ENCODE data around the gene ADAMTSL2.

ADAMTSL2 gene

GRCh38 chr9:133584559-133585476 lies 50.3 kb downstream of the ADAMTSL2 start:
- no peak for DNase-seq (ENCODE audit: low read depth in 3 of 3, low spot score in 1 of 3)

GRCh38 chr9:133585481-133586351 lies 51.2 kb downstream of the ADAMTSL2 start:
- DNase-seq (ENCODE audit: low read depth in 3 of 3, low spot score in 1 of 3), result no peak

GRCh38 chr9:133587051-133587450 lies 52.5 kb downstream of the ADAMTSL2 start:
- no peak for DNase-seq (ENCODE audit: low read depth in 3 of 3, low spot score in 1 of 3)

- DNase-seq (ENCODE audit: low read depth in 3 of 3, low spot score in 1 of 3), result no peak
These were observed 53.0 kb downstream of the ADAMTSL2 start for GRCh38 chr9:133587466-133587865.

- DNase-seq (ENCODE audit: low read depth in 3 of 3, low spot score in 1 of 3), result peak in 2 of 3 donors; percentile 22 to 26
These were observed 55.1 kb downstream of the ADAMTSL2 start for GRCh38 chr9:133589454-133590227.

- DNase-seq (ENCODE audit: low read depth in 3 of 3, low spot score in 1 of 3), result no peak
These were observed 55.8 kb downstream of the ADAMTSL2 start for GRCh38 chr9:133590231-133590855.

GRCh38 chr9:133591116-133591910 lies 56.8 kb downstream of the ADAMTSL2 start:
- DNase-seq (ENCODE audit: low read depth in 3 of 3, low spot score in 1 of 3), result no peak

- DNase-seq (ENCODE audit: low read depth in 3 of 3, low spot score in 1 of 3), result no peak
These were observed 57.5 kb downstream of the ADAMTSL2 start for GRCh38 chr9:133591985-133592384.

GRCh38 chr9:133592731-133593409 lies 58.4 kb downstream of the ADAMTSL2 start:
- no peak for DNase-seq (ENCODE audit: low read depth in 3 of 3, low spot score in 1 of 3)

- DNase-seq (ENCODE audit: low read depth in 3 of 3, low spot score in 1 of 3), result no peak
These were observed 59.2 kb downstream of the ADAMTSL2 start for GRCh38 chr9:133593587-133594253.

GRCh38 chr9:133594310-133594709 lies 59.8 kb downstream of the ADAMTSL2 start:
- DNase-seq (ENCODE audit: low read depth in 3 of 3, low spot score in 1 of 3), result no peak

GRCh38 chr9:133595910-133596309 lies 61.4 kb downstream of the ADAMTSL2 start:
- no peak for DNase-seq (ENCODE audit: low read depth in 3 of 3, low spot score in 1 of 3)

GRCh38 chr9:133597316-133597957 lies 62.9 kb downstream of the ADAMTSL2 start:
- no peak for DNase-seq (ENCODE audit: low read depth in 3 of 3, low spot score in 1 of 3)

- DNase-seq (ENCODE audit: low read depth in 3 of 3, low spot score in 1 of 3), result no peak
These were observed 64.5 kb downstream of the ADAMTSL2 start for GRCh38 chr9:133598978-133599377.

GRCh38 chr9:133599470-133600173 lies 65.1 kb downstream of the ADAMTSL2 start:
- no peak for DNase-seq (ENCODE audit: low read depth in 3 of 3, low spot score in 1 of 3)

GRCh38 chr9:133600739-133601138 lies 66.2 kb downstream of the ADAMTSL2 start:
- DNase-seq (ENCODE audit: low read depth in 3 of 3, low spot score in 1 of 3), result no peak

- no peak for DNase-seq (ENCODE audit: low read depth in 3 of 3, low spot score in 1 of 3)
These were observed 67.2 kb downstream of the ADAMTSL2 start for GRCh38 chr9:133601746-133602145.

- DNase-seq (ENCODE audit: low read depth in 3 of 3, low spot score in 1 of 3), result no peak
These were observed 67.8 kb downstream of the ADAMTSL2 start for GRCh38 chr9:133602277-133602676.
